ENCODE results near the gene DDRGK1. TPM values are rescaled to one million over a fixed set of nuclear protein-coding genes. Genes with fewer than 3 reads are reported as not detected.

DDRGK1 gene
- total and polyA plus RNA-seq, 2 of the 8 experiments (the other 6 are each of a cell fraction or from before 2014, with no cell fraction given): 29.4 to 42.0 TPM

GRCh38 chr20:3229158-3229557 lies 24.7 kb upstream of the DDRGK1 start:
- no peak overlapping the region for H4K91ac ChIP-seq (replicated peaks; ENCODE audit: insufficient read length, low read length)
- H2BK20ac ChIP-seq (ENCODE audit: low read length): no peak overlapping the region
- H2BK5ac ChIP-seq (ENCODE audit: low read depth, low read length): no peak overlapping the region
- H4K5ac ChIP-seq (ENCODE audit: insufficient read length, low read depth, low read length): no peak overlapping the region
- H3K14ac ChIP-seq (ENCODE audit: insufficient read length): no peak overlapping the region
- no peak overlapping the region for H3K23ac ChIP-seq (ENCODE audit: insufficient read length)
- H3K4me2 ChIP-seq (ENCODE audit: insufficient read depth in 1 of 2, low read depth in 2 of 2, low read length in 2 of 2): no peak overlapping the region
- H2AK5ac ChIP-seq (ENCODE audit: low read depth, low read length): no peak overlapping the region
- FAIRE-seq: no peak
- H2BK12ac ChIP-seq (ENCODE audit: low read depth, low read length): no peak overlapping the region
- no peak overlapping the region for H3K18ac ChIP-seq (ENCODE audit: extremely low read depth, low read length)
- ChIA-PET POLR2A (ENCODE audit: partially characterized antibody) (interaction anchor here (0.7 to 8.1 kb wide), 2 partner anchors 11 to 19 kb away, joined by 3 to 61 read pairs; partner anchors contain the start of gene SLC4A11), CTCF (ENCODE audit: partially characterized antibody) (interaction anchor here (1.0 to 2.4 kb wide), 2 partner anchors 9 to 19 kb away, joined by 4 to 6 read pairs; no protein-coding TSS in a partner anchor)
- WGBS, 2 experiments (ENCODE audit: extremely low coverage in 1 of 2, insufficient coverage in 1 of 2, insufficient read length in 1 of 2, insufficient replicate concordance in 2 of 2, low coverage in 1 of 2, low lambda C conversion rate in 2 of 2, missing lambda C conversion rate in 1 of 2): 94% methylated on average over 18 of the region's 22 CpGs; no CpG with 5 or more reads in 1 of the 2 experiments
- no peaks in the 10 kb centered on the region for H3K9me3 ChIP-seq (ENCODE audit: insufficient read depth in 2 of 2, low read depth in 1 of 2, low read length in 1 of 2)
- no peak overlapping the region for H2BK120ac ChIP-seq (replicated peaks; ENCODE audit: low read depth, low read length)
- H4K8ac ChIP-seq (ENCODE audit: extremely low read depth, insufficient read depth, low read length): no peak overlapping the region
- no peak overlapping the region for H3K9ac ChIP-seq (replicated peaks in 1 of 4; ENCODE audit: extremely low read depth in 1 of 4, low read depth in 3 of 4, low read length in 3 of 4)
- H3K23me2 ChIP-seq (ENCODE audit: low read depth, low read length): no peaks in the 10 kb centered on the region
- peaks cover 0 to 2% of the 10 kb centered on the region in 2 experiments for H4K20me1 ChIP-seq (replicated peaks in 1 of 2; ENCODE audit: control insufficient read depth in 1 of 2, insufficient read depth in 2 of 2, low read length in 2 of 2)
- peaks cover 0 to 8% (median 2%) of the 10 kb centered on the region in 4 experiments; a peak in 3 of 8 replicates for H3K36me3 ChIP-seq (ENCODE audit: control insufficient read depth in 2 of 4, insufficient read depth in 4 of 4, low read length in 3 of 4)
- no peaks in the 10 kb centered on the region for H3K27me3 ChIP-seq (replicated peaks in 1 of 4; ENCODE audit: control insufficient read depth in 3 of 4, extremely low read depth in 1 of 4, insufficient read depth in 3 of 4, low read length in 3 of 4)
- H3K79me2 ChIP-seq (ENCODE audit: control insufficient read depth in 1 of 2, insufficient read depth in 2 of 2, low read length in 2 of 2): no peaks in the 10 kb centered on the region
- no peak overlapping the region for H2AFZ ChIP-seq (ENCODE audit: low read length)
- no peaks in the 10 kb centered on the region; a peak in 1 of 7 replicates for H3K4me1 ChIP-seq (replicated peaks in 1 of 4; ENCODE audit: control insufficient read depth in 3 of 4, insufficient read depth in 4 of 4, low read length in 3 of 4)
- no peak overlapping the region for H3K56ac ChIP-seq (replicated peaks; ENCODE audit: insufficient read length, low read depth, low read length)
- no peak overlapping the region for H3K4ac ChIP-seq (replicated peaks; ENCODE audit: insufficient read length, low read depth, low read length)
- H3K27ac ChIP-seq (ENCODE audit: low read depth, low read length): no peak overlapping the region
- H3K79me1 ChIP-seq (ENCODE audit: low read depth, low read length): no peaks in the 10 kb centered on the region; the same call in 1 of the 2 replicates
- DNase-seq (ENCODE audit: low read depth in 1 of 2, low spot score in 2 of 2): no peak
- no peak overlapping the region for H3K4me3 ChIP-seq (ENCODE audit: extremely low read depth in 1 of 4, insufficient read depth in 2 of 4, low read depth in 3 of 4, low read length in 4 of 4)
- H2BK15ac ChIP-seq (ENCODE audit: low read length): no peak overlapping the region
- TF ChIP-seq CTCF (IDR thresholded peaks at IDR 0.05; ENCODE audit: control extremely low read depth in 1 of 3, insufficient read depth in 1 of 3, low read depth in 1 of 3, low read length in 3 of 3) (no peak), SP1 (IDR thresholded peaks at IDR 0.05; ENCODE audit: low read depth, low read length) (no peak), NANOG (IDR thresholded peaks at IDR 0.05; ENCODE audit: insufficient read depth, low read depth, low read length, poor library complexity, severe bottlenecking) (no peak), CEBPB (IDR thresholded peaks at IDR 0.05; ENCODE audit: low read depth, low read length) (no peak), CHD1 (IDR thresholded peaks at IDR 0.05; ENCODE audit: low read depth, low read length) (no peak), ATF2 (IDR thresholded peaks at IDR 0.05; ENCODE audit: low read length) (no peak), JUN (IDR thresholded peaks at IDR 0.05; ENCODE audit: low read depth, low read length) (no peak), SIN3A (conservative IDR thresholded peaks at IDR 0.05 in 1 of 2, IDR thresholded peaks at IDR 0.05 in 1 of 2; ENCODE audit: low read depth in 1 of 2, low read length in 2 of 2) (no peak), GTF2F1 (IDR thresholded peaks at IDR 0.05; ENCODE audit: borderline replicate concordance, low read depth, low read length) (no peak)
